Measurements from ENCODE around the gene GPR139.

- no peak for TF ChIP-seq POLR2A (IDR thresholded peaks at IDR 0.05)
- TF ChIP-seq CTCF (IDR thresholded peaks at IDR 0.05): no peak
Observed at GRCh38 chr16:20020976-20021375, 52.7 kb downstream of the GPR139 start.

All from esophagus squamous epithelium (tissue), 4 donors.